ENCODE data around the gene DAB1. TPM values are rescaled to one million over a fixed set of nuclear protein-coding genes. Genes with fewer than 3 reads are reported as not detected.

Gene DAB1
- total RNA-seq, 2 experiments from 2014 or later: 0.52 to 0.61 TPM

DNA sequence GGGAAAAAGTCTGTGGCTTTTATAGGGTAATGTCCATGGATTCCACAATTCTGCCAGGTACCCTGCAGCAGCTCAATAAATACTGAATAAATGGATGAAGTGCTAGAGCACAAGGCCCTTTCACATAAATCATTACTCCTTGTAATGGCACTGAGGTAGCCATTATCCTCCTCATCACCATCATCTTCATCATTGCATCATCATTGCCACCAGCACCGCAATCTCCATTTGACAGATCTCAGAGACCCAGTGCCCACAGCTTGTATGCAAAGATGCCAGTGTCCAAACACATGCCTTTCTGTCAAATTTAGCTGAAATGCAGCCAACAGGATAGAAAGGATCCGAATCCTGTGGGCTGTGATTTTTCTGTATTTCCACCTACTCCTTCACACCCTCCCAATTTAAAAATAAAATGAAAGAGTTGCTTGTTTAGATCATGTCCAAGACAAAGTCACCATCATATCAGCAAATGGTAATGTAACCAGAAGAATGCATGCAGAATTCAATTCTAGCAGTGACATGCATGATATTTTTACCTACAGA, 17.4 kb downstream of the DAB1 start:
- ChIA-PET CTCF (no interaction called here), POLR2A (no interaction called here)
- Histone ChIP-seq H3K9me3 (ENCODE audit: control insufficient read depth in 1 of 2, insufficient read depth in 1 of 2, low read length in 2 of 2) (peaks cover 0 to 3% of the 10 kb centered on the region in 2 experiments), H3K4me1 (ENCODE audit: insufficient read depth, low read length) (no peaks in the 10 kb centered on the region), H3K4me3 (ENCODE audit: low read length) (no peak overlapping the region), H3K27ac (ENCODE audit: low read depth in 1 of 2, low read length in 2 of 2) (no peak overlapping the region), H3K36me3 (ENCODE audit: insufficient read depth, low read length) (no peaks in the 10 kb centered on the region), H3K27me3 (ENCODE audit: control insufficient read depth in 1 of 2, insufficient read depth in 2 of 2, low read length in 2 of 2) (peaks cover 0 to 2% of the 10 kb centered on the region in 2 experiments)
- Mint-ChIP-seq H3K27me3 (peaks cover 7% of the 10 kb centered on the region), H3K4me1 (ENCODE audit: low read depth) (no peaks in the 10 kb centered on the region), H3K27ac (no peak overlapping the region), H3K9me3 (peaks cover 2% of the 10 kb centered on the region), H3K36me3 (ENCODE audit: low read depth) (no peaks in the 10 kb centered on the region), H3K4me3 (no peak overlapping the region)
- intact Hi-C loops (cut with DNase I, micrococcal nuclease): no loop called here
- no peak for DNase-seq
- TF ChIP-seq CTCF (IDR thresholded peaks at IDR 0.05): no peak
- ATAC-seq (ENCODE audit: poor library complexity): no peak

- CTCF ChIA-PET: no interaction called here
- H3K4me3 ChIP-seq (ENCODE audit: low read length): no peak overlapping the region
- DNase-seq (no peak), ATAC-seq (ENCODE audit: poor library complexity) (no peak)
- no peaks in the 10 kb centered on the region for H3K4me1 ChIP-seq (ENCODE audit: insufficient read depth, low read length)
- Mint-ChIP-seq H3K9me3 (no peaks in the 10 kb centered on the region), H3K4me1 (ENCODE audit: low read depth) (no peaks in the 10 kb centered on the region), H3K27me3 (peaks cover 7% of the 10 kb centered on the region), H3K36me3 (ENCODE audit: low read depth) (no peaks in the 10 kb centered on the region), H3K27ac (no peak overlapping the region), H3K4me3 (no peak overlapping the region)
- peaks cover 0 to 2% of the 10 kb centered on the region in 2 experiments for H3K27me3 ChIP-seq (ENCODE audit: control insufficient read depth in 1 of 2, insufficient read depth in 2 of 2, low read length in 2 of 2)
- no peak for TF ChIP-seq CTCF (IDR thresholded peaks at IDR 0.05)
- POLR2A ChIA-PET: no interaction called here
- H3K27ac ChIP-seq (ENCODE audit: low read depth in 1 of 2, low read length in 2 of 2): no peak overlapping the region
- intact Hi-C loops (cut with DNase I, micrococcal nuclease): no loop called here
- H3K9me3 ChIP-seq (ENCODE audit: control insufficient read depth in 1 of 2, insufficient read depth in 1 of 2, low read length in 2 of 2): peaks cover 0 to 3% of the 10 kb centered on the region in 2 experiments
- no peaks in the 10 kb centered on the region for H3K36me3 ChIP-seq (ENCODE audit: insufficient read depth, low read length)
Observed at GRCh38 chr1:57404884-57405283, 19.0 kb downstream of the DAB1 start.

DNA sequence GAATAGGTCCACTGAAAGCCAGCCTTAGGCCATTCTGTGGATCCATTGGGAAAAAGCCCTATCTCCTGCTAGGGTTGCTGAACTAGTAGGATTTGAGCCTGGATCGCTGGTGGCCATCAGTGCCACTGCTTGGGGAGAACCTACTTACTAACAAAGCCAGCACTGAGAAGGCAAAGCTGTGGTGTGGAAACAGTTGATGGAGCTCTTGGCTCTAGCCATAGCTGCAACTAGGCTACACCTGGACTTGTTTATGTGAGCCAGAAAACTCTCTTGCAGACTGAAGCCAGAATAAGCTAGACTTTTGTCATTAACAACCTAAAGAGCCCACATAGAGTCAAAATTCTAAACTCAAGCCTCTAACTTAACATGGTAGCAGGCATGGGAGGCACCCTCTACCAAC, 20.7 kb downstream of the DAB1 start:
- H3K4me1 Mint-ChIP-seq (ENCODE audit: low read depth): no peaks in the 10 kb centered on the region
- TF ChIP-seq CTCF (IDR thresholded peaks at IDR 0.05): no peak
- H3K4me1 ChIP-seq (ENCODE audit: insufficient read depth, low read length): no peaks in the 10 kb centered on the region
- ATAC-seq (ENCODE audit: poor library complexity): no peak
- no peak for DNase-seq
- H3K27me3 Mint-ChIP-seq: peaks cover 7% of the 10 kb centered on the region
- intact Hi-C loops (cut with DNase I, micrococcal nuclease): no loop called here
- ChIA-PET CTCF (no interaction called here), POLR2A (no interaction called here)
- no peaks in the 10 kb centered on the region for H3K9me3 Mint-ChIP-seq
- no peaks in the 10 kb centered on the region for H3K36me3 ChIP-seq (ENCODE audit: insufficient read depth, low read length)
- no peaks in the 10 kb centered on the region for H3K27me3 ChIP-seq (ENCODE audit: control insufficient read depth in 1 of 2, insufficient read depth in 2 of 2, low read length in 2 of 2)
- no peaks in the 10 kb centered on the region for H3K36me3 Mint-ChIP-seq (ENCODE audit: low read depth)
- H3K4me3 Mint-ChIP-seq: no peak overlapping the region
- no peaks in the 10 kb centered on the region for H3K9me3 ChIP-seq (ENCODE audit: control insufficient read depth in 1 of 2, insufficient read depth in 1 of 2, low read length in 2 of 2)
- H3K4me3 ChIP-seq (ENCODE audit: low read length): no peak overlapping the region
- no peak overlapping the region for H3K27ac ChIP-seq (ENCODE audit: low read depth in 1 of 2, low read length in 2 of 2)
- no peak overlapping the region for H3K27ac Mint-ChIP-seq

Data from CD4-positive, alpha-beta T cell (primary cell).